ENCODE data around the gene ITGA4. TPM values are rescaled to one million over a fixed set of nuclear protein-coding genes. Genes with fewer than 3 reads are reported as not detected.

The ITGA4 gene
- total and polyA plus RNA-seq, 8 donors, result 0.15 to 5.8 (median 0.84) TPM

GRCh38 chr2:181570059-181570458 lies 112.9 kb downstream of the ITGA4 start:
- FAIRE-seq (no peak), ATAC-seq (peak in 3 of 4 donors; percentile 37 to 65 (median 43))

GRCh38 chr2:181570833-181571661 lies 113.9 kb downstream of the ITGA4 start:
- WGBS, 2 donors, result 53 to 69% methylated on average over 4 of the region's 4 CpGs
- TF ChIP-seq CTCF (IDR thresholded peaks at IDR 0.05), result peak in 2 of 4 donors; percentile 7 to 11
- FAIRE-seq, result peak; percentile 34
- intact Hi-C loops (cut with DNase I), result loop anchor here in 1 of 3 donors (10.0 kb wide), 1 partner anchor 144 kb away; no protein-coding TSS in a partner anchor
- Histone ChIP-seq H3K27ac (no peak overlapping the region), H3K9me3 (no peaks in the 10 kb centered on the region), H3K4me3 (peak overlapping the region in 2 of 4 donors; percentile 1 to 4), H3K4me1 (no peaks in the 10 kb centered on the region), H3K27me3 (no peaks in the 10 kb centered on the region), H3K36me3 (no peaks in the 10 kb centered on the region)
- peak in 2 of 4 donors; percentile 40 to 51 for ATAC-seq
- no peak for DNase-seq

More at GRCh38 chr2:181570059-181570458, 112.9 kb downstream of the ITGA4 start:
- no peak for DNase-seq
- no peaks in the 10 kb centered on the region for H3K27me3 ChIP-seq
- no peak for TF ChIP-seq CTCF (IDR thresholded peaks at IDR 0.05)
- 32 to 45% methylated on average over 2 of the region's 2 CpGs for WGBS, 2 donors
- peak overlapping the region in 1 of 4 donors; percentile 4 for H3K4me3 ChIP-seq
- H3K9me3 ChIP-seq, result no peaks in the 10 kb centered on the region
- no peak overlapping the region for H3K27ac ChIP-seq
- intact Hi-C loops (cut with DNase I), result loop anchor here in 1 of 3 donors (10.0 kb wide), 1 partner anchor 145 kb away; no protein-coding TSS in a partner anchor
- no peaks in the 10 kb centered on the region for H3K4me1 ChIP-seq
- no peaks in the 10 kb centered on the region for H3K36me3 ChIP-seq

- ATAC-seq (peak in 3 of 4 donors; percentile 61 to 76 (median 67)), FAIRE-seq (peak; percentile 41), DNase-seq (no peak)
- no peaks in the 10 kb centered on the region for H3K9me3 ChIP-seq
- no peaks in the 10 kb centered on the region for H3K36me3 ChIP-seq
- no peak overlapping the region for H3K4me3 ChIP-seq
- H3K27ac ChIP-seq, result no peak overlapping the region
- peak in 2 of 4 donors; percentile 39 to 41 for TF ChIP-seq CTCF (IDR thresholded peaks at IDR 0.05)
- intact Hi-C loops (cut with DNase I), result loop anchor here in 1 of 3 donors (10.0 kb wide), 1 partner anchor 142 kb away; no protein-coding TSS in a partner anchor
- H3K27me3 ChIP-seq, result no peaks in the 10 kb centered on the region
- no peaks in the 10 kb centered on the region for H3K4me1 ChIP-seq
- 20 to 30% methylated on average over 4 of the region's 4 CpGs for WGBS, 2 donors
Measured at GRCh38 chr2:181573140-181573736, 116.1 kb downstream of the ITGA4 start.

GRCh38 chr2:181574321-181574720 lies 117.1 kb downstream of the ITGA4 start:
- WGBS, 2 donors, result 67 to 74% methylated on average over 7 of the region's 7 CpGs
- TF ChIP-seq CTCF (IDR thresholded peaks at IDR 0.05), result no peak
- intact Hi-C loops (cut with DNase I), result loop anchor here in 1 of 3 donors (10.0 kb wide), 1 partner anchor 140 kb away; no protein-coding TSS in a partner anchor
- DNase-seq (no peak), FAIRE-seq (no peak), ATAC-seq (no peak)
- Histone ChIP-seq H3K4me3 (no peak overlapping the region), H3K27me3 (no peaks in the 10 kb centered on the region), H3K4me1 (no peaks in the 10 kb centered on the region), H3K9me3 (no peaks in the 10 kb centered on the region), H3K27ac (no peak overlapping the region), H3K36me3 (no peaks in the 10 kb centered on the region)

Data from pancreas (tissue), 10 donors.